Kidney (tissue), 14 donors: ENCODE measurements around the gene IQCM. TPM values are rescaled to one million over a fixed set of nuclear protein-coding genes. Genes with fewer than 3 reads are reported as not detected.
"Not testable (repeated sequence)": the region's sequence is repeated elsewhere in the genome, so short reads cannot be mapped to it uniquely, and the experiment has no call there.

ENCODE experiments used
- DNase-seq, 5 donors: peaks; one replicate each; pipeline ENCODE4 v3.0.0-alpha.2; 2013 to 2020
- FAIRE-seq: peaks from 2 replicates; lab custom pipeline; 2012; peaks lifted over from hg19 to GRCh38; lab: Jason Lieb, UNC
- H3K27ac ChIP-seq, 2 donors: one replicate each; pipeline ENCODE4 v1.7.0; 2013; ENCODE audit warnings: low read depth in 2 of 2, low read length in 2 of 2, inconsistent platforms in 1 of 2
- H3K27me3 ChIP-seq: one replicate; pipeline ENCODE4 v1.7.1; 2013; ENCODE audit warnings: low read length, inconsistent platforms; ENCODE audit not compliant: control insufficient read depth, insufficient read depth
- H3K36me3 ChIP-seq, 3 donors: one replicate each; pipeline versions ENCODE4 v1.7.0 to v1.7.1; 2013; ENCODE audit warnings: low read length in 3 of 3, control low read depth in 1 of 3, inconsistent platforms in 1 of 3; ENCODE audit not compliant: insufficient read depth in 3 of 3, control insufficient read depth in 2 of 3
- H3K4me1 ChIP-seq, 3 donors: one replicate each; pipeline versions ENCODE4 v1.7.0 to v1.7.1; 2013; ENCODE audit warnings: low read length in 3 of 3, inconsistent platforms in 1 of 3, low read depth in 1 of 3; ENCODE audit not compliant: control insufficient read depth in 2 of 3, insufficient read depth in 2 of 3
- H3K4me3 ChIP-seq, 3 donors: one replicate each; pipeline versions ENCODE4 v1.7.0 to v1.8.1; 2013; ENCODE audit warnings: low read length in 3 of 3, control low read depth in 1 of 3, inconsistent platforms in 1 of 3
- H3K9ac ChIP-seq, 3 donors: one replicate each; pipeline versions ENCODE4 v1.7.0 to v1.7.1; 2013; ENCODE audit warnings: low read length in 3 of 3, control low read depth in 1 of 3, inconsistent platforms in 1 of 3
- H3K9me3 ChIP-seq, 3 donors: one replicate each; pipeline versions ENCODE4 v1.7.0 to v1.7.1; 2013; ENCODE audit warnings: low read length in 3 of 3, control low read depth in 1 of 3, inconsistent platforms in 1 of 3; ENCODE audit not compliant: control insufficient read depth in 2 of 3, insufficient read depth in 1 of 3
- CTCF ChIP-seq: IDR thresholded peaks from 3 replicates; pipeline ENCODE4 v1.5.1; 2012; ENCODE audit warnings: mild to moderate bottlenecking, moderate library complexity, borderline replicate concordance; ENCODE audit not compliant: insufficient read depth; ENCODE audit errors: extremely low read depth
- intact Hi-C: fragments of 100-400 bp; cut with DNase I; formaldehyde crosslinking; loops from one replicate; pipeline ENCODE4 v1.11.1; 2022
- polyA plus RNA-seq: library from polyadenylated mRNA; stranded (reverse); fragments of 350-450 nt; fragmentation: Illumina TruSeq; extraction: RNeasy Lipid Tissue Mini Kit (QIAGEN cat#74804); gene quantifications from one replicate; pipeline ENCODE4 v1.2.3, GENCODE V29; 2014; ENCODE audit warnings: low read depth, low replicate concordance; ENCODE audit not compliant: insufficient read depth
- total RNA-seq: library from RNA; stranded (reverse); fragmentation: NEBNext Ultra II Directional; extraction: Animal tissue kit (Norgen Biotek cat#: 25700); gene quantifications from one replicate; pipeline ENCODE4 v1.2.1, GENCODE V29; 2021
- donor health status: control.
- donor health status: control.
- donor health status: control.
- donor health status: control.
- donor health status: control.
- donor health status: DM: yes; HTN: yes; CAD: no.
- donor health status: Normal renal cell carcinoma (clear cell type).

The IQCM gene
- total and polyA plus RNA-seq, 2 donors from 2014 or later: not detected

GRCh38 chr4:149513081-149513480, 302.6 kb downstream of the IQCM start:
- H3K9me3 ChIP-seq: peaks cover 0 to 5% (median 0%) of the 10 kb centered on the region in 3 donors
- H3K4me3 ChIP-seq: no peak overlapping the region
- no peak overlapping the region for H3K27ac ChIP-seq
- no peaks in the 10 kb centered on the region for H3K27me3 ChIP-seq
- intact Hi-C loops: no loop called here
- no peak for FAIRE-seq
- H3K36me3 ChIP-seq: no peaks in the 10 kb centered on the region
- H3K9ac ChIP-seq: no peak overlapping the region
- no peak for TF ChIP-seq CTCF
- no peak for DNase-seq
- H3K4me1 ChIP-seq: no peaks in the 10 kb centered on the region

DNA sequence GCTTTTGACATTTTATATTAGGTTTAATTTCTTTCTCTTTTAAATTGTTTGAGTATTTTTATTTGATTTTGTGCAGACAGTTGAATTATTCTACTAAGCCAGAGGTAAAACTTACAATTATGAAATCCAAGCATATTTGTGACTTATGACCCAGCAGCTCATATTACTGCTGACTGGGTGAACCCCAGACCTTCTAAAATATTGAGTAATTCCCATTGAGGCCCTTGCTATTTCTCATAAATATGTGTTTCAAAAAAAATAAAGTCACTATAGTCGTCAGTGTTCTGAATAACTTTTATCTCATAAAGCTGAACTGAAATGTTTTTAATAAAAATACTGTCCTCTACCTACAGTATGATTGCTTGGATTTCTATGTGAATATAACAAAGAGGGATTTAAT, 303.1 kb downstream of the IQCM start:
- H3K9ac ChIP-seq: no peak overlapping the region
- H3K4me1 ChIP-seq: no peaks in the 10 kb centered on the region
- intact Hi-C loops: no loop called here
- H3K27ac ChIP-seq: no peak overlapping the region
- TF ChIP-seq CTCF: no peak
- DNase-seq: no peak
- FAIRE-seq: no peak
- H3K27me3 ChIP-seq: no peaks in the 10 kb centered on the region
- H3K36me3 ChIP-seq: no peaks in the 10 kb centered on the region
- H3K9me3 ChIP-seq: peaks cover 0 to 5% (median 0%) of the 10 kb centered on the region in 3 donors
- H3K4me3 ChIP-seq: no peak overlapping the region

- no peaks in the 10 kb centered on the region for H3K4me1 ChIP-seq
- no peak overlapping the region for H3K9ac ChIP-seq
- no peaks in the 10 kb centered on the region for H3K36me3 ChIP-seq
- no peak overlapping the region for H3K4me3 ChIP-seq
- DNase-seq: no peak
- H3K27me3 ChIP-seq: no peaks in the 10 kb centered on the region
- H3K9me3 ChIP-seq: peaks cover 0 to 5% (median 0%) of the 10 kb centered on the region in 3 donors
- H3K27ac ChIP-seq: no peak overlapping the region
- no peak for FAIRE-seq
- intact Hi-C loops: no loop called here
- TF ChIP-seq CTCF: no peak
Measured at GRCh38 chr4:149511558-149512298, 303.9 kb downstream of the IQCM start.

DNA sequence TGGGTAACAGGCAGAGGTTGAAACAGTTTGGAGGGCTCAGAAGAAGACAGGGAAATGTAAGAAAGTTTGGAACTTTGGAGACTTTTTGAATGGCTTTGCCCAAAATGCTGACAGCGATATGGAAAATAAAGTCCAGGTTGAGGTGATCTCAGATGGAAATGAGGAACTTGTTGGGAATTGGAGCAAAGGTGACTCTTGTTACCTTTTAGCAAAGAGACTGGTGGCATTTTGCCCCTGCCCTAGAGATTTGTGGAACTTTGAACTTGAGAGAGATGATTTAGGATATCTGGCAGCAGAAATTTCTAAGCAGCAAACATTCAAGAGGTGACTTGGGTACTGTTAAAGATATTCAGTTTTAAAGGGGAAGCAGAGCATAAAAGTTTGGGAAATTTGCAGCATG, 308.3 kb downstream of the IQCM start:
- H3K36me3 ChIP-seq, H3K27ac ChIP-seq, H3K9me3 ChIP-seq, DNase-seq, H3K9ac ChIP-seq, H3K4me1 ChIP-seq, H3K4me3 ChIP-seq, H3K27me3 ChIP-seq, FAIRE-seq, intact Hi-C loops: not testable (repeated sequence)
